Testis (tissue), 2 donors: ENCODE results near the gene WNT9B.

Experiments used
- CTCF ChIP-seq, 3 experiments: fragments of 450-650 bp in 2 of 3; fragments of 200-600 bp in 1 of 3; sonication (generic) in 1 of 3; IDR thresholded peaks; one replicate each; pipeline ENCODE4 v1.5.1; 2016 to 2019; ENCODE audit warnings: antibody characterized with exemption in 3 of 3, mild to moderate bottlenecking in 2 of 3, moderate library complexity in 1 of 3
- POLR2A ChIP-seq: fragments of 450-650 bp; IDR thresholded peaks from one replicate; pipeline ENCODE4 v1.6.1; 2017; ENCODE audit warnings: antibody characterized with exemption, mild to moderate bottlenecking, moderate library complexity

GRCh38 chr17:46831573-46832330 lies 19.6 kb upstream of the WNT9B start:
- TF ChIP-seq CTCF (IDR thresholded peaks at IDR 0.05) (no peak), POLR2A (no peak)
